CD8-positive, alpha-beta memory T cell (primary cell): ENCODE results near the gene SIAH1. TPM values are rescaled to one million over a fixed set of nuclear protein-coding genes. Genes with fewer than 3 reads are reported as not detected.
"Not testable (repeated sequence)": the region's sequence is repeated elsewhere in the genome, so short reads cannot be mapped to it uniquely, and the experiment has no call there.

ENCODE experiments used
- CTCF ChIA-PET: fragments of 350-600 bp; sonication (Branson Sonifier 250); formaldehyde crosslinking; loops from one replicate; lab custom pipeline; 2021; ENCODE audit warnings: antibody characterized with exemption; lab: Charles Lee
- POLR2A ChIA-PET: fragments of 350-600 bp; sonication (Branson Sonifier 250); formaldehyde crosslinking; loops from one replicate; lab custom pipeline; 2021; ENCODE audit warnings: antibody characterized with exemption; lab: Charles Lee
- DNase-seq, 5 donors: peaks; one replicate each; pipeline versions ENCODE4 v3.0.0 to v3.0.0-alpha.2; 2020 to 2022; ENCODE audit warnings: mixed read lengths in 1 of 5
- H3K27ac ChIP-seq: one replicate; pipeline ENCODE4 v1.7.0; 2013; ENCODE audit warnings: low read depth, mild to moderate bottlenecking, low read length, moderate library complexity
- H3K27me3 ChIP-seq: 2 replicates; pipeline ENCODE4 v1.7.0; 2013; ENCODE audit warnings: low read length, mild to moderate bottlenecking; ENCODE audit not compliant: insufficient read depth, poor library complexity, severe bottlenecking
- H3K36me3 ChIP-seq: 2 replicates; pipeline ENCODE4 v1.7.0; 2013; ENCODE audit warnings: mild to moderate bottlenecking, low read length, moderate library complexity; ENCODE audit not compliant: insufficient read depth
- H3K4me1 ChIP-seq: 2 replicates; pipeline ENCODE4 v1.7.0; 2013; ENCODE audit warnings: mild to moderate bottlenecking, low read length, moderate library complexity; ENCODE audit not compliant: insufficient read depth
- H3K4me3 ChIP-seq: 2 replicates; pipeline ENCODE4 v1.7.0; 2013; ENCODE audit warnings: mild to moderate bottlenecking, low read length
- H3K9me3 ChIP-seq: 2 replicates; pipeline ENCODE4 v1.7.0; 2013; ENCODE audit warnings: mild to moderate bottlenecking, low read length
- H3K27ac Mint-ChIP-seq, 8 donors: one replicate each; pipeline ENCODE4 v1.8.0; 2020 to 2021; ENCODE audit warnings: mixed read lengths in 8 of 8, mild to moderate bottlenecking in 6 of 8, inconsistent platforms in 3 of 8, moderate library complexity in 3 of 8
- H3K27me3 Mint-ChIP-seq, 2 donors: one replicate each; pipeline ENCODE4 v1.8.0; 2020 to 2021; ENCODE audit warnings: mixed read lengths in 2 of 2, mild to moderate bottlenecking in 1 of 2, moderate library complexity in 1 of 2
- H3K36me3 Mint-ChIP-seq, 3 donors: one replicate each; pipeline ENCODE4 v1.8.0; 2020 to 2021; ENCODE audit warnings: mixed read lengths in 3 of 3, inconsistent platforms in 1 of 3, mild to moderate bottlenecking in 1 of 3
- H3K4me1 Mint-ChIP-seq, 3 donors: one replicate each; pipeline ENCODE4 v1.8.0; 2020 to 2021; ENCODE audit warnings: mixed read lengths in 3 of 3, inconsistent platforms in 1 of 3, mild to moderate bottlenecking in 1 of 3
- H3K4me3 Mint-ChIP-seq, 7 donors: one replicate each; pipeline ENCODE4 v1.8.0; 2020 to 2021; ENCODE audit warnings: mixed read lengths in 7 of 7, mild to moderate bottlenecking in 6 of 7, moderate library complexity in 4 of 7, inconsistent platforms in 2 of 7
- H3K9me3 Mint-ChIP-seq, 5 donors: one replicate each; pipeline ENCODE4 v1.8.0; 2020 to 2022; ENCODE audit warnings: mixed read lengths in 5 of 5, mild to moderate bottlenecking in 3 of 5, moderate library complexity in 2 of 5, inconsistent platforms in 1 of 5
- polyA plus RNA-seq: library from polyadenylated mRNA; unstranded; fragments of 300-500 nt; fragmentation: Illumina TruSeq; gene quantifications from one replicate; pipeline ENCODE4 v1.2.3, GENCODE V29; 2021
- total RNA-seq, 2 experiments: library from RNA; stranded (reverse); gene quantifications; one replicate each; pipeline ENCODE4 v1.2.3, GENCODE V29; 2021

Gene SIAH1
- total and polyA plus RNA-seq, 3 experiments from 2014 or later: 10.7 to 13.3 (median 11.6) TPM

DNA sequence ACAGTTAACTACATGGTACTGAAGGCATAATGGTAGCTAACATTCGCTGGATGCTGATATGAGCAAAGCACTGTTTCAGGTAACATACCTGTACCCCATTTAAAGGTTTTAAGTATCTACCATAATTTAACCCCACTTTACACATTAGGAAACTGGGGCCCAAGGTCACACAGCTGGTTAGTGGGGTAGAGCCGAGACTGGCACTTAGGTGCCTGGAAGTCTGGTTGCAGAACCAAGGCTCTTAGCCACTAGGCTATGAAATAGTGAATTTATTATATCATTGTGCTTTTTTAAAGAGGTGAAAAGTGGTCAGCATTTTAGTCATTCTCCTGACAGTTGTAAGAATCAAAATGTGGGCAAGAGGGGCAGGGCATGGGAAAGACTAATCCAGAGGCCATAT, 25.2 kb downstream of the SIAH1 start:
- Mint-ChIP-seq H3K36me3 (peaks cover 0 to 33% (median 0%) of the 10 kb centered on the region in 3 donors), H3K27me3 (no peaks in the 10 kb centered on the region), H3K9me3 (no peaks in the 10 kb centered on the region), H3K4me3 (no peak overlapping the region), H3K4me1 (peaks cover 7 to 15% (median 11%) of the 10 kb centered on the region in 3 donors), H3K27ac (no peak overlapping the region)
- Histone ChIP-seq H3K4me3 (no peak overlapping the region), H3K9me3 (no peaks in the 10 kb centered on the region), H3K27ac (no peak overlapping the region), H3K4me1 (no peaks in the 10 kb centered on the region), H3K27me3 (no peaks in the 10 kb centered on the region), H3K36me3 (peaks cover 5% of the 10 kb centered on the region)
- ChIA-PET POLR2A (no interaction called here), CTCF (interaction anchor here (5.9 kb wide), 1 partner anchor 264 kb away, joined by 22 read pairs; no protein-coding TSS in a partner anchor)
- no peak for DNase-seq

DNA sequence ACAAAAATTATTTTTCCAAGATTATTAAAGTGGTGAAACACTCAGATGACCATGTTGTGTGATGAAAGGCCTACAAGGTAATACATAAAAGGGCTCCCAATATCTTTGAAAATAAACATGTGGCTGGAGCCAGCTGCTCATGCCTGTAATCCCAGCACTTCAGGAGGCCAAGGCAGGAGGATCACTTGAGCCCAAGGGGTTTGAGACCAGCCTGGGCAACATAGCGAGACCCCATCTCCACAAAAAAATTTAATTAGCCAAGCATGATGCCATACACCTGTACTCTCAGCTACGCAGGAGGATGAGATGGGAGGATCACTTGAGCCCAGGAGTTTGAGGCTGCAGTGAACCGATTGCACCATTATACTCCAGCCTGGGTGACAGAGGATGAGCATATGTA, 26.8 kb downstream of the SIAH1 start:
- CTCF ChIA-PET: interaction anchor here (6.4 kb wide), 1 partner anchor 270 kb away, joined by 65 read pairs; no protein-coding TSS in a partner anchor
- no peaks in the 10 kb centered on the region for H3K9me3 Mint-ChIP-seq
- peaks cover 0 to 37% (median 0%) of the 10 kb centered on the region in 3 donors for H3K36me3 Mint-ChIP-seq

DNA sequence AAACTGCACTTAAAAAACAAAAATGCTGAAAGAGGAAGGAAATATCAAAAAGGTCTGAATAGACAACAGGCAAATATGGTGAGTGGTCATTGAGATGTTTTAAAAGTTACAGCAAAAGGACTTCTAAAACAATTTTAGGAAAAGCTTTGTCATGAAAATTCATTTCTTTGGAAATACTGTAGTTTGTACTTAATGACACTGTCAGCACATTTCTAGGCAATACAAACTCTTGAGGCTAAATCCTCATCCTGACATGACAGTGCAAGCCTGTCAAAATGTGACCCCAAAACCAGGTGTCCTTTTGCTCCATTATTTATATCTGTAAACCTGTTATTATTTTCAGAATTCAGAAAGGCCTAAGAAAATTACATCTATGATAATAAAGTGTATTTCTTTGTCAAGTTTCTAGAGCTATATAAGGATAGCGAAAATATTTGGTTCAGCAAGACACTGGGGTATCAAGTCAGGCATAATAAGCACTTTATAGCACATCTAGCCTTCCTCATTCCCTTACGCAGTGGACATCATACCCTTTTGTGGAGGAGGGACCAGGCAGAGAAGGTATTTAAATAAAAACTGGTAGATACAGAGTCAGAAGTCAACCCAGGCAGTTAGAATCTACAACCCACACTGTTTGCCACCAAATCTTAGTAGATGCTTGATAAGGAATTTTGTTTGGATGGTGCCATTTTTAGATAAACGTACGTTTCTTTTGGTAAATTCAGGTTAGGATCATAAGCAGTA, 28.4 kb downstream of the SIAH1 start:
- POLR2A ChIA-PET: no interaction called here

More for the DNA sequence above, 26.8 kb downstream of the SIAH1 start:
- peak overlapping the region in 1 of 8 donors; percentile 16 for H3K27ac Mint-ChIP-seq
- peaks cover 4% of the 10 kb centered on the region for H3K4me1 ChIP-seq
- no peaks in the 10 kb centered on the region for H3K27me3 ChIP-seq
- no peak overlapping the region for H3K27ac ChIP-seq
- DNase-seq: no peak
- H3K9me3 ChIP-seq: no peaks in the 10 kb centered on the region
- peaks cover 4 to 13% (median 10%) of the 10 kb centered on the region in 3 donors for H3K4me1 Mint-ChIP-seq
- H3K4me3 Mint-ChIP-seq: no peak overlapping the region
- no peak overlapping the region for H3K4me3 ChIP-seq
- POLR2A ChIA-PET: no interaction called here
- H3K27me3 Mint-ChIP-seq: no peaks in the 10 kb centered on the region
- H3K36me3 ChIP-seq: peaks cover 7% of the 10 kb centered on the region

DNA sequence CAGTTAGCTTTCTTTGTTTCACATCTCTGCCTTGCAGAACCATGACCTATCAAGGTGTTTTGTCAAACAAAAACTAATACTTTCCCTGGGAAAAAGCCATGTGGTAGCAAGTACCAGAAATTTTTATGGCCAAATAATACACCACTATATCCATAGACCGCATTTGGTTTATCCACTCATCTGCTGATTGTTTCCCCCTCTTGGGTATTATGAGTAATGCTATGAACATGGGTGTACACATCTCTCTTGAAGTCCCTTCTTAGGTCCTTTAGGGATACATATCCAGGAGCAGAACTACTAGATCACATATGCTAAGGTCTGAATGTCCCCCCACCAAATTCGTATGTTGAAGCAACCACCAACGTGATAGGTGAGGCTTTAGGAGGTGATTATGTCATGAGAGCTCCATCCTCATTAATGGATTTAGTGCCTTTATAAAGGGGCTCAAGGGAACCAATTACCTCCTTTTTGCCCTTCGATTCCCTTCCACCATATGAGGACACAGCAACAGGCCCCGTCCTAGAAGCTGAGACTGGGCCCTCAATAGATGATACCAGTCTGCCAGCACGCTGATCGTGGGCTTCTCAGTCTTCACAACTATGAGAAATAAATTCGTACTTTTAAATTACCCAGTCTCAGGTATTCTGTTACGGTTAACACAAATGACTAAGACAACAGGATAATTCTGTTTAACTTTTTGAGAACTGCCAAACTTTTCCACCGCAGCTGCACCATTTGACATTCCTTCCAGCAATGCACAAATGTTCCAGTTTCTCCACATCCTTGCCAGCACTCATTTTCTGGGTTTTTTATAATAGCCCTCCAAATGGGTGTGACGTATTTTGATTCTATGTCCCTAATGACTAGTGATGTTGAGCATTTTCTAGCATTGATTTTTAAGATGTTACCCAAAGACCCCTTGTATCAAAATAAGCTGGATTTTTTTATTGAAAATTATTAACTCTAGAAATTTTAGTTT, 30.0 kb downstream of the SIAH1 start:
- no peaks in the 10 kb centered on the region for H3K9me3 ChIP-seq
- Mint-ChIP-seq H3K27ac (peak overlapping the region in 3 of 8 donors; percentile 50 to 78 (median 70)), H3K36me3 (peaks cover 0 to 53% (median 2%) of the 10 kb centered on the region in 3 donors), H3K4me3 (no peak overlapping the region), H3K9me3 (no peaks in the 10 kb centered on the region), H3K4me1 (peaks cover 5 to 11% (median 9%) of the 10 kb centered on the region in 3 donors), H3K27me3 (no peaks in the 10 kb centered on the region)
- no peaks in the 10 kb centered on the region for H3K27me3 ChIP-seq
- H3K4me1 ChIP-seq: peaks cover 6% of the 10 kb centered on the region
- peaks cover 19% of the 10 kb centered on the region for H3K36me3 ChIP-seq
- POLR2A ChIA-PET: interaction anchor here (1.1 kb wide), 1 partner anchor 268 kb away, joined by 3 read pairs; no protein-coding TSS in a partner anchor
- H3K4me3 ChIP-seq: no peak overlapping the region
- CTCF ChIA-PET: interaction anchor here (1.2 to 9.0 kb wide), 8 partner anchors 10 to 278 kb away, joined by 3 to 135 read pairs (median 5); no protein-coding TSS in a partner anchor
- no peak for DNase-seq
- no peak overlapping the region for H3K27ac ChIP-seq

More for the DNA sequence above, 28.4 kb downstream of the SIAH1 start:
- Mint-ChIP-seq H3K4me1 (peaks cover 5 to 11% (median 9%) of the 10 kb centered on the region in 3 donors), H3K36me3 (peaks cover 0 to 42% (median 0%) of the 10 kb centered on the region in 3 donors), H3K4me3 (no peak overlapping the region), H3K27me3 (no peaks in the 10 kb centered on the region), H3K9me3 (no peaks in the 10 kb centered on the region), H3K27ac (peak overlapping the region in 3 of 8 donors; percentile 23 to 52 (median 43))
- Histone ChIP-seq H3K36me3 (peaks cover 7% of the 10 kb centered on the region), H3K4me3 (no peak overlapping the region), H3K4me1 (peaks cover 6% of the 10 kb centered on the region), H3K27me3 (no peaks in the 10 kb centered on the region), H3K9me3 (no peaks in the 10 kb centered on the region), H3K27ac (no peak overlapping the region)
- no peak for DNase-seq
- CTCF ChIA-PET: interaction anchor here (0.9 to 9.0 kb wide), 4 partner anchors 8 to 272 kb away, joined by 4 to 135 read pairs (median 45); no protein-coding TSS in a partner anchor

DNA sequence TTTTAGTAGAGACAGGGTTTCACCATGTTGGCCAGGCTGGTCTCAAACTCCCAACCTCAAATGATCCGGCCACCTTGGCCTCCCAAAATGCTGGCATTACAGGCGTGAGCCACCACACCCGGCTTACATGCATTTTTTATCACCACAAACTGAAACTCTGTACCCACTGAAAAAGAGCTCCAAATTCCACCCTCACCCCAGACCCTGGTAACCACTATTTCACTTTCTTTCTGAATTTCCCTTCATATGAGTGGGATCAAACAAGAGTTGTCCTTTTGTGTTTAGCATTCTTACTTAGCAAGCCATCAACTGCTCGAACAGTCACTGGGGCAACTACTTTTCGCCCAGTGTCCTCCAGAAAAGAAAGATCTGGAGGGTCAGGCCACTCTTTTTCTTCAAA, 30.8 kb downstream of the SIAH1 start:
- DNase-seq, H3K27ac ChIP-seq, H3K4me3 Mint-ChIP-seq, H3K9me3 ChIP-seq, H3K9me3 Mint-ChIP-seq, H3K4me1 ChIP-seq, H3K27me3 ChIP-seq, H3K27me3 Mint-ChIP-seq, H3K4me3 ChIP-seq: not testable (repeated sequence)
- H3K36me3 ChIP-seq: peaks cover 19% of the 10 kb centered on the region
- ChIA-PET POLR2A (interaction anchor here (0.6 kb wide), 1 partner anchor 36 kb away, joined by 3 read pairs; no protein-coding TSS in a partner anchor), CTCF (interaction anchor here (0.7 to 9.0 kb wide), 12 partner anchors 11 to 285 kb away, joined by 3 to 135 read pairs (median 4); no protein-coding TSS in a partner anchor)
- H3K4me1 Mint-ChIP-seq: peaks cover 5 to 11% (median 9%) of the 10 kb centered on the region in 3 donors
- H3K36me3 Mint-ChIP-seq: peaks cover 0 to 60% (median 2%) of the 10 kb centered on the region in 3 donors
- peak overlapping the region in 1 of 8 donors; percentile 20 for H3K27ac Mint-ChIP-seq

DNA sequence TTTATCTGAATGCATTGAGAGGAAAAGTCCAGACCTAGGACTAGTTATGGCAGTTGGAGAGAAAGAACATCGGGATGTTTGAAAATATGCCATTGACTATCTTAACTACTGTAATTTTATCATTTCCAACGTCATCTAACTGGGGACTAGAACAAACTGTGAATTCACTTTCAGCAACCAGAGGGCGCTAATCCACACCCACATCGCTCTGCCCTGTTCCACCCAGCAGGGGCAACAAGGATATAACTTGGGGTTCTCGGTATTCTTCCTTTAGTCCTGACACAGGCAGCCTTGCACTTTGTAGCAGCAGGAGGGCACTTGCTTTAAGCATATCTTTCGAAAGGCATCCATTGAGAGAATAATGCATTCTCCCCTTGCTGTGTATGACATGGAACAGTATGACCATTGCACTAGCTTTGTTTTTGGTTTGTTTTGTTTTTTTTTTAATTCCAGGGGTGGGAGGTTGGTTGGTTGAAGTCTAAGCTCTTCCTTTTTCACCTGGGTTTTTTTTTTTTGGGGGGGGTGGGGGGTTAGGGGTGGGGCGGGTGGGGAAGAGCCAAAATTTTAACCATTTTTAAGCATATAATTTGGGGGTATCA, 31.5 kb downstream of the SIAH1 start:
- H3K27ac Mint-ChIP-seq: peak overlapping the region in 7 of 8 donors; percentile 45 to 87 (median 66)
- ChIA-PET POLR2A (interaction anchor here (0.6 kb wide), 2 partner anchors 30 to 35 kb away, joined by 3 read pairs; no protein-coding TSS in a partner anchor), CTCF (interaction anchor here (0.7 to 9.0 kb wide), 13 partner anchors 12 to 285 kb away, joined by 3 to 135 read pairs (median 3); no protein-coding TSS in a partner anchor)
- Histone ChIP-seq H3K27ac (no peak overlapping the region), H3K4me1 (peaks cover 6% of the 10 kb centered on the region), H3K36me3 (peaks cover 19% of the 10 kb centered on the region), H3K4me3 (no peak overlapping the region), H3K9me3 (no peaks in the 10 kb centered on the region), H3K27me3 (no peaks in the 10 kb centered on the region)
- no peak overlapping the region for H3K4me3 Mint-ChIP-seq
- H3K9me3 Mint-ChIP-seq: no peaks in the 10 kb centered on the region
- H3K4me1 Mint-ChIP-seq: peaks cover 5 to 11% (median 9%) of the 10 kb centered on the region in 3 donors
- peak; percentile 44 to 78 (median 68) for DNase-seq
- H3K27me3 Mint-ChIP-seq: no peaks in the 10 kb centered on the region
- peaks cover 0 to 67% (median 2%) of the 10 kb centered on the region in 3 donors for H3K36me3 Mint-ChIP-seq
